ENCODE data around the gene CES4A. TPM values are rescaled to one million over a fixed set of nuclear protein-coding genes. Genes with fewer than 3 reads are reported as not detected.
A peak's percentile ranks its signal among the peaks of the same experiment; 100 is the strongest.

Gene CES4A
- total and polyA plus RNA-seq, 2 of the 13 experiments (the other 11 are each of a cell fraction or from before 2014, with no cell fraction given) = 0.09 to 0.17 TPM

GRCh38 chr16:67011274-67011673, 22.9 kb downstream of the CES4A start:
- TF ChIP-seq ZMYM3 (CRISPR knock-in tag; IDR thresholded peaks at IDR 0.05) (0 out of 2 replicates have a peak, but pooled peaks have one; percentile 37), ZNF629 (CRISPR knock-in tag; conservative IDR thresholded peaks at IDR 0.05) (peak; percentile 84), GMEB2 (CRISPR knock-in tag; IDR thresholded peaks at IDR 0.05; ENCODE audit: low read depth) (no peak)
- intact Hi-C loops (cut with micrococcal nuclease; ENCODE audit: unreplicated experiment) = loop anchor here (10.0 kb wide), 1 partner anchor 56 kb away; no protein-coding TSS in a partner anchor
- H3K27me3 ChIP-seq (ENCODE audit: control insufficient read depth in 1 of 2, insufficient read depth in 2 of 2, low read length in 2 of 2) = peaks cover 7 to 53% of the 10 kb centered on the region in 2 experiments
- H3K4me2 ChIP-seq (ENCODE audit: low read depth, low read length) = no peak overlapping the region
- no peaks in the 10 kb centered on the region for H4K20me1 ChIP-seq (ENCODE audit: insufficient read depth, low read length)
- H2AFZ ChIP-seq (ENCODE audit: low read length) = no peak overlapping the region
- H3K9ac ChIP-seq (ENCODE audit: insufficient read depth, low read depth, low read length) = no peak overlapping the region
- DNase-seq (ENCODE audit: low spot score) = no peak
- H3K9me3 ChIP-seq (ENCODE audit: low read length) = no peaks in the 10 kb centered on the region
- peaks cover 58% of the 10 kb centered on the region for H3K4me1 ChIP-seq (ENCODE audit: insufficient read depth, low read length)
- no TSS peak for BruUV-seq (replicated peaks)
- H3K27ac ChIP-seq (ENCODE audit: extremely low read length, insufficient read depth, low read length) = no peak overlapping the region
- in situ Hi-C loops (cut with HindIII; ENCODE audit: extremely low pct_ligation_motif_present, low pct_unique_long_range_greater_than_20kb) = loop anchor here (5.0 kb wide), 1 partner anchor 34 kb away; no protein-coding TSS in a partner anchor
- ChIA-PET CTCF (ENCODE audit: low intra/inter-chr PET ratio, low total read pairs) (interaction anchor here (1.4 kb wide), 1 partner anchor 33 kb away, joined by 3 read pairs; no protein-coding TSS in a partner anchor), POLR2A (no interaction called here)
- H3K36me3 ChIP-seq (replicated peaks in 1 of 2; ENCODE audit: control insufficient read depth in 1 of 2, insufficient read depth in 2 of 2, low read length in 2 of 2) = no peaks in the 10 kb centered on the region
- ATAC-seq = no peak
- no peak for FAIRE-seq
- 60% methylated on average over 2 of the region's 2 CpGs for WGBS (ENCODE audit: low lambda C conversion rate)
- no peak overlapping the region for H3K4me3 ChIP-seq (replicated peaks in 1 of 3; ENCODE audit: insufficient read depth in 1 of 3, low read depth in 2 of 3, low read length in 3 of 3)
- H3K79me2 ChIP-seq (ENCODE audit: insufficient read depth, low read length) = no peaks in the 10 kb centered on the region

GRCh38 chr16:67013233-67013822, 24.9 kb downstream of the CES4A start:
- WGBS (ENCODE audit: low lambda C conversion rate) = 9% methylated on average over 18 of the region's 21 CpGs
- Histone ChIP-seq H4K20me1 (ENCODE audit: insufficient read depth, low read length) (no peaks in the 10 kb centered on the region), H3K4me2 (ENCODE audit: low read depth, low read length) (peak overlapping the region; percentile 94), H3K79me2 (ENCODE audit: insufficient read depth, low read length) (no peaks in the 10 kb centered on the region), H3K27ac (ENCODE audit: extremely low read length, insufficient read depth, low read length) (no peak overlapping the region), H3K4me3 (replicated peaks in 1 of 3; ENCODE audit: insufficient read depth in 1 of 3, low read depth in 2 of 3, low read length in 3 of 3) (peak overlapping the region; percentile 57 to 82 (median 61)), H3K9ac (ENCODE audit: insufficient read depth, low read depth, low read length) (peak overlapping the region; percentile 48; the same call in 1 of the 2 replicates), H2AFZ (ENCODE audit: low read length) (no peak overlapping the region), H3K36me3 (replicated peaks in 1 of 2; ENCODE audit: control insufficient read depth in 1 of 2, insufficient read depth in 2 of 2, low read length in 2 of 2) (no peaks in the 10 kb centered on the region), H3K27me3 (ENCODE audit: control insufficient read depth in 1 of 2, insufficient read depth in 2 of 2, low read length in 2 of 2) (peaks cover 7 to 40% of the 10 kb centered on the region in 2 experiments), H3K9me3 (ENCODE audit: low read length) (no peaks in the 10 kb centered on the region), H3K4me1 (ENCODE audit: insufficient read depth, low read length) (peaks cover 47% of the 10 kb centered on the region)
- FAIRE-seq (no peak), ATAC-seq (no peak; the same call in 2 of the 3 replicates), DNase-seq (ENCODE audit: low spot score) (no peak)
- intact Hi-C loops (cut with micrococcal nuclease; ENCODE audit: unreplicated experiment) (loop anchor here (1.0 to 10.0 kb wide), 2 partner anchors 36 to 59 kb away; no protein-coding TSS in a partner anchor), in situ Hi-C loops (cut with HindIII; ENCODE audit: extremely low pct_ligation_motif_present, low pct_unique_long_range_greater_than_20kb) (loop anchor here (5.0 kb wide), 1 partner anchor 36 kb away; no protein-coding TSS in a partner anchor)
- ChIA-PET CTCF (ENCODE audit: low intra/inter-chr PET ratio, low total read pairs) (interaction anchor here (1.0 to 1.6 kb wide), 2 partner anchors 60 to 142 kb away, joined by 3 to 5 read pairs; no protein-coding TSS in a partner anchor), POLR2A (interaction anchor here (0.6 to 1.7 kb wide), 4 partner anchors 14 to 142 kb away, joined by 3 to 6 read pairs (median 4); no protein-coding TSS in a partner anchor)
- BruUV-seq (replicated peaks) = no TSS peak
- TF ChIP-seq ZNF484 (CRISPR knock-in tag; IDR thresholded peaks at IDR 0.05; ENCODE audit: borderline replicate concordance, low read depth) (no peak), AHR (CRISPR knock-in tag; IDR thresholded peaks at IDR 0.05) (no peak), EHMT2 (IDR thresholded peaks at IDR 0.05; ENCODE audit: borderline replicate concordance, low read depth, low read length) (no peak), ZNF329 (CRISPR knock-in tag; IDR thresholded peaks at IDR 0.05; ENCODE audit: low read depth) (0 out of 2 replicates have a peak, but pooled peaks have one; percentile 7), ZNF609 (CRISPR knock-in tag; IDR thresholded peaks at IDR 0.05; ENCODE audit: borderline replicate concordance) (0 out of 2 replicates have a peak, but pooled peaks have one; percentile 28), ZNF451 (CRISPR knock-in tag; IDR thresholded peaks at IDR 0.05) (no peak), GABPB1 (CRISPR knock-in tag; IDR thresholded peaks at IDR 0.05) (no peak)
